ENCODE measurements around the gene SRSF11. TPM values are rescaled to one million over a fixed set of nuclear protein-coding genes. Genes with fewer than 3 reads are reported as not detected.

Gene SRSF11
- total RNA-seq, 1 experiment from 2014 or later, result 73.3 TPM

- in situ Hi-C loops (cut with HindIII; ENCODE audit: low pct_unique_long_range_greater_than_20kb, low sequenced_read_pairs), result no loop called here
- DNase-seq (ENCODE audit: low read depth, low spot score), result no peak
These were observed 63.2 kb downstream of the SRSF11 start for GRCh38 chr1:70284366-70284765.

- in situ Hi-C loops (cut with HindIII; ENCODE audit: low pct_unique_long_range_greater_than_20kb, low sequenced_read_pairs), result no loop called here
- DNase-seq (ENCODE audit: low read depth, low spot score), result no peak
These were observed 65.3 kb downstream of the SRSF11 start for GRCh38 chr1:70286453-70286852.

GRCh38 chr1:70288166-70288565, 67.0 kb downstream of the SRSF11 start:
- DNase-seq (ENCODE audit: low read depth, low spot score), result no peak
- in situ Hi-C loops (cut with HindIII; ENCODE audit: low pct_unique_long_range_greater_than_20kb, low sequenced_read_pairs), result no loop called here

- DNase-seq (ENCODE audit: low read depth, low spot score), result no peak
These were observed 69.0 kb downstream of the SRSF11 start for GRCh38 chr1:70290218-70290617.

GRCh38 chr1:70293186-70293843, 72.1 kb downstream of the SRSF11 start:
- in situ Hi-C loops (cut with HindIII; ENCODE audit: low pct_unique_long_range_greater_than_20kb, low sequenced_read_pairs), result no loop called here
- DNase-seq (ENCODE audit: low read depth, low spot score), result no peak

More at GRCh38 chr1:70290218-70290617, 69.0 kb downstream of the SRSF11 start:
- in situ Hi-C loops (cut with HindIII; ENCODE audit: low pct_unique_long_range_greater_than_20kb, low sequenced_read_pairs), result no loop called here

GRCh38 chr1:70295749-70296148, 74.6 kb downstream of the SRSF11 start:
- no peak for DNase-seq (ENCODE audit: low read depth, low spot score)
- in situ Hi-C loops (cut with HindIII; ENCODE audit: low pct_unique_long_range_greater_than_20kb, low sequenced_read_pairs), result no loop called here

- no peak for DNase-seq (ENCODE audit: low read depth, low spot score)
- in situ Hi-C loops (cut with HindIII; ENCODE audit: low pct_unique_long_range_greater_than_20kb, low sequenced_read_pairs), result no loop called here
These were observed 78.3 kb downstream of the SRSF11 start for GRCh38 chr1:70299472-70299871.

Small RNA genes lying within 50 kb of the gene (small RNA-seq; reads per million reads assigned to genes)
- gene RN7SL242P, result 0 to 0.33 reads per million in 2 experiments

Other genes with a start within 250 kb of the SRSF11 start
- gene LRRC40, start 15.8 kb upstream of the SRSF11 start, total RNA-seq (2014; rRNA removed; shearing (Covaris generic)), result 12.5 and 14.2 TPM in 2 replicates
- 18.0 and 20.0 TPM in 2 replicates for gene ANKRD13C, start 133.3 kb downstream of the SRSF11 start, total RNA-seq (2014; rRNA removed; shearing (Covaris generic))
- gene CTH, start 189.9 kb downstream of the SRSF11 start, total RNA-seq (2014; rRNA removed; shearing (Covaris generic)), result 9.5 and 10.6 TPM in 2 replicates

Data from SK-MEL-5 (cell line).